Left lung (tissue), 10 donors: Measurements from ENCODE around the gene FMN1. TPM values are rescaled to one million over a fixed set of nuclear protein-coding genes. Genes with fewer than 3 reads are reported as not detected.

ENCODE experiments used
- ATAC-seq: fragments of 200-7000 bp; cut with Tn5 transposase; one replicate; pipeline ENCODE4 v1.9.1; 2020; ENCODE audit warnings: moderate library complexity
- DNase-seq, 4 donors: peaks; one replicate each; pipeline ENCODE4 v3.0.0-alpha.2; 2013 to 2020
- H3K27ac ChIP-seq, 2 donors: fragments of 200-600 bp; sonication (generic) in 1 of 2; one replicate each; pipeline versions ENCODE4 v1.5.0 to v1.8.0; 2020 to 2021
- H3K27me3 ChIP-seq, 2 donors: fragments of 200-600 bp; sonication (generic) in 1 of 2; one replicate each; pipeline versions ENCODE4 v1.5.0 to v1.8.0; 2020 to 2021
- H3K36me3 ChIP-seq, 2 donors: fragments of 200-600 bp; sonication (generic) in 1 of 2; one replicate each; pipeline versions ENCODE4 v1.5.0 to v1.8.0; 2020 to 2021
- H3K4me1 ChIP-seq, 2 donors: fragments of 200-600 bp; one replicate each; pipeline ENCODE4 v1.8.0; 2021
- H3K4me3 ChIP-seq, 2 donors: fragments of 200-600 bp; sonication (generic) in 1 of 2; one replicate each; pipeline versions ENCODE4 v1.5.0 to v1.8.0; 2020 to 2021; ENCODE audit warnings: mild to moderate bottlenecking in 1 of 2
- H3K9me3 ChIP-seq, 2 donors: fragments of 200-600 bp; sonication (generic) in 1 of 2; one replicate each; pipeline versions ENCODE4 v1.5.0 to v1.8.0; 2020 to 2021
- intact Hi-C, 2 donors: fragments of 100-400 bp; cut with DNase I; formaldehyde crosslinking; loops; one replicate each; pipeline versions ENCODE4 v1.11.2 to v1.14.2; 2022
- polyA plus RNA-seq, 6 donors: library from polyadenylated mRNA; unstranded; fragments of 120-200 nt; gene quantifications; one replicate each; pipeline ENCODE4 v1.2.1, GENCODE V29; 2013; ENCODE audit not compliant: insufficient read length in 6 of 6
- total RNA-seq, 2 donors: library from RNA; stranded (reverse); fragmentation: NEBNext Ultra II Directional; extraction: Animal tissue kit (Norgen Biotek cat#: 25700); gene quantifications; one replicate each; pipeline ENCODE4 v1.2.1, GENCODE V29; 2021
- TF ChIP-seq, protein P1 (sequence below), 2 donors: fragments of 200-600 bp; sonication (generic) in 1 of 2; IDR thresholded peaks; one replicate each; pipeline versions ENCODE4 v1.5.0 to v1.8.0; 2021; ENCODE audit warnings: antibody characterized with exemption in 2 of 2
- donor health status: DM: no; HTN: yes; CAD: no.
- donor health status: DM: no; HTN: no; CAD: no.

FMN1 gene
- total and polyA plus RNA-seq, 8 donors = 4.6 to 45.2 (median 8.4) TPM

- no peak overlapping the region for H3K4me3 ChIP-seq
- DNase-seq = no peak
- H3K9me3 ChIP-seq = no peaks in the 10 kb centered on the region
- H3K27me3 ChIP-seq = no peaks in the 10 kb centered on the region
- TF ChIP-seq, protein P1, sequence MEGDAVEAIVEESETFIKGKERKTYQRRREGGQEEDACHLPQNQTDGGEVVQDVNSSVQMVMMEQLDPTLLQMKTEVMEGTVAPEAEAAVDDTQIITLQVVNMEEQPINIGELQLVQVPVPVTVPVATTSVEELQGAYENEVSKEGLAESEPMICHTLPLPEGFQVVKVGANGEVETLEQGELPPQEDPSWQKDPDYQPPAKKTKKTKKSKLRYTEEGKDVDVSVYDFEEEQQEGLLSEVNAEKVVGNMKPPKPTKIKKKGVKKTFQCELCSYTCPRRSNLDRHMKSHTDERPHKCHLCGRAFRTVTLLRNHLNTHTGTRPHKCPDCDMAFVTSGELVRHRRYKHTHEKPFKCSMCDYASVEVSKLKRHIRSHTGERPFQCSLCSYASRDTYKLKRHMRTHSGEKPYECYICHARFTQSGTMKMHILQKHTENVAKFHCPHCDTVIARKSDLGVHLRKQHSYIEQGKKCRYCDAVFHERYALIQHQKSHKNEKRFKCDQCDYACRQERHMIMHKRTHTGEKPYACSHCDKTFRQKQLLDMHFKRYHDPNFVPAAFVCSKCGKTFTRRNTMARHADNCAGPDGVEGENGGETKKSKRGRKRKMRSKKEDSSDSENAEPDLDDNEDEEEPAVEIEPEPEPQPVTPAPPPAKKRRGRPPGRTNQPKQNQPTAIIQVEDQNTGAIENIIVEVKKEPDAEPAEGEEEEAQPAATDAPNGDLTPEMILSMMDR (IDR thresholded peaks at IDR 0.05) = no peak
- H3K36me3 ChIP-seq = no peaks in the 10 kb centered on the region
- no peak overlapping the region for H3K27ac ChIP-seq
- no peak for ATAC-seq
- intact Hi-C loops = no loop called here
- peaks cover 0 to 5% of the 10 kb centered on the region in 2 donors for H3K4me1 ChIP-seq
Measured at GRCh38 chr15:33011976-33012375, 182.5 kb downstream of the FMN1 start.

GRCh38 chr15:33009603-33010002 lies 184.9 kb downstream of the FMN1 start:
- no peaks in the 10 kb centered on the region for H3K36me3 ChIP-seq
- peaks cover 0 to 12% of the 10 kb centered on the region in 2 donors for H3K4me1 ChIP-seq
- no peak overlapping the region for H3K4me3 ChIP-seq
- DNase-seq (no peak), ATAC-seq (no peak)
- no peaks in the 10 kb centered on the region for H3K9me3 ChIP-seq
- H3K27me3 ChIP-seq = no peaks in the 10 kb centered on the region
- H3K27ac ChIP-seq = no peak overlapping the region
- intact Hi-C loops = no loop called here
- TF ChIP-seq, protein P1 (IDR thresholded peaks at IDR 0.05) = no peak

DNA sequence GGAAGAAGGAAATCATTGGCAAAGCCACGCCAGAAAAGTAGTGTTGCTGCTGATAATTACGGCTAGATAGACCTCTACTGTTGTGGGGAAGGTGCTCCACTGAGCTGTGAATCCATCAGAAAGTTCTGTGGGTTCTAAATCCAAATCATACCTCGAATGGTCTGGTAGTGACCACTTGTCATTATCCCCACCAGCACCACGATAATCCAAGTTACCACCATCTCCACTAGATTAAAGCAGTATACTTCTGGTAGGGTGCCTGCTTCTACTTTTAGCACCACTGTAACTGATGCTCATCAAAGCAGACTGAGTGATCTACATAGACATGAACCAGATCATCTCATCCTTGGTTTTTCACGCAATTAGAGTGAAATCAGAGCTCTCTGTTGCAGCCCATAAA lies 185.5 kb downstream of the FMN1 start:
- TF ChIP-seq, protein P1 (IDR thresholded peaks at IDR 0.05) = no peak
- Histone ChIP-seq H3K27ac (no peak overlapping the region), H3K4me3 (no peak overlapping the region), H3K36me3 (no peaks in the 10 kb centered on the region), H3K4me1 (peaks cover 0 to 12% of the 10 kb centered on the region in 2 donors), H3K27me3 (no peaks in the 10 kb centered on the region), H3K9me3 (no peaks in the 10 kb centered on the region)
- no peak for DNase-seq
- intact Hi-C loops = no loop called here
- ATAC-seq = no peak

DNA sequence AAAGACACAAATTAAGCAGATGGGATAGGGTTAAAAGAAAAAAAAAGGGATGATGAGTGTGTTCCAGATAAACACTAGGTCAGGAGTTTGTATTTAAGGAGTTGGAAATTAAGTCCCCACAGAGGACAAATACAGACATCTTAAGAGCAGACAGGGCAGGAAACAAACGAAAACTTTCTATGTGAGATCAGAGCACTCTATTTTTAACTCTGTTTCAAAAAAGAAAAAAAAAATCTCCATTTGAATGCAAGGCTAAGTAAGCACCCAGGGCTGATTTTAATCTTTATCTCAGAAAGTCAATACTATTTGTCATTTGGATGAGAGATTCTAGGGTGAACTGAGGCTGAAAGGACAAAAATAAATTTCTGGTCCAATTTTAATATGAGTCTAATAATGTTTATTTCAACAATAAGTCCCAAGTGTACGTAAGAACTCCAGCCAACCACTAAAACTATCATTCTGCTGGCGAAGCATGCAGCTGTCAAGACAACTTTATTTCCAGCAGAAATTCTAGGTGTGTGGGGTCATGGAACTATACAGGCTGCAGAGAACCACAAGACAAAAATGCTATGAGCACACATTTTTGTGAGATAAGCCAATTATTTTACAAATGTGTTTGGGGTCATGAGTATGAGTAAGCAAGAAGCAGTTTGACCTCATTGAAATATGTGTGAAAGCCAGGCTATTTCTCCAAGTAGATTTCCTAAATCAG lies 186.1 kb downstream of the FMN1 start:
- Histone ChIP-seq H3K4me1 (peaks cover 0 to 12% of the 10 kb centered on the region in 2 donors), H3K4me3 (no peak overlapping the region), H3K27ac (no peak overlapping the region), H3K36me3 (no peaks in the 10 kb centered on the region), H3K27me3 (no peaks in the 10 kb centered on the region), H3K9me3 (no peaks in the 10 kb centered on the region)
- ATAC-seq (peak; percentile 21), DNase-seq (no peak)
- intact Hi-C loops = no loop called here
- TF ChIP-seq, protein P1 (IDR thresholded peaks at IDR 0.05) = no peak

GRCh38 chr15:33007303-33007855 lies 187.1 kb downstream of the FMN1 start:
- Histone ChIP-seq H3K36me3 (no peaks in the 10 kb centered on the region), H3K4me1 (peaks cover 0 to 12% of the 10 kb centered on the region in 2 donors), H3K27me3 (no peaks in the 10 kb centered on the region), H3K9me3 (no peaks in the 10 kb centered on the region), H3K27ac (no peak overlapping the region), H3K4me3 (no peak overlapping the region)
- ATAC-seq = peak; percentile 48
- DNase-seq = no peak
- TF ChIP-seq, protein P1 (IDR thresholded peaks at IDR 0.05) = no peak
- intact Hi-C loops = no loop called here
